Stimulated activated CD8-positive, alpha-beta memory T cell treated with anti-CD3 and anti-CD28 coated beads, Interleukin-4, amount 100 ng/mL, for 24 hours (primary cell): ENCODE measurements around the gene RPL37A.

Source experiments
- DNase-seq: peaks from one replicate; pipeline ENCODE4 v3.0.0-alpha.2; 2020; ENCODE audit warnings: low read depth

RPL37A gene

DNA sequence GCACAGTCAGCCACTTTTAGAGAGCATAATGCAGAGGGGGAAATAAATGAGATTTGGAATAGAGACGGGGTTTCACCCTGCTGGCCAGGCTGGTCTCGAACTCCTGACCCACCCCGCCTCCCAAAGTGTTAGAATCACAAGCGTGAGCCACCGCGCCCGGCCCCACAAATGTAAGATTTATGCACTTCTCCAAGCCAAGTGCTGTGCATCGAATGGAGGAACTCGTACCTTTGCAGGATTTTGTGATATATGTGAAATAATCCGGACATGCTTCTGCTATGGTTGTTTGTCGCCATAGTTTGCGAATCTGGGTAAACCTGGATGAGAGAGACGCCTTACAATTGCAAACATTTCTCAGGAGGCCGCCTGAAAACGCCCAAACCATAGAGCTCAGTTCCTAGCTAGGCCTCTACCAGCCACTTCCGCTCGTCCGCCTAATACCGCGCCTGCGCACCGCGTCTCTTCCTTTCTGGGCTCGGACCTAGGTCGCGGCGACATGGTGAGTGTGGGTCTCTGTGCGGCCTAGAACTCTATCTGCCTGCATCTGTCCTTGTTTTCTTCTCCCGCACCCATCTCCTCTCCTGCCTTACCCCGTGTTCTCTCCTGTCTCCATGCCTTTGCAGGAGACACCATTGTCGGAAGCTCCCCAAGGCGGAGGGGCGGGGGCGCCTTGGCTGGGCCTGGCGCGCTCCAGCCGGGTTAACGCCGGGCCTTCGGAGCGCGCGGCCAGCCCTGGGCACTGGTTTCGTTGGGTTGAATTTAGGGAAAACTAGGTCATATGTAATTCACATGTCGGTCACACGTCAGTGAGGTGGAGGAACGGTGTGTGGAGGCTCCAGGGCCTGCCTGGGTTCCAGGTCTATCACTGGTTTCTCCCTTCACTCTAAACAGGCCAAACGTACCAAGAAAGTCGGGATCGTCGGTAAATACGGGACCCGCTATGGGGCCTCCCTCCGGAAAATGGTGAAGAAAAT is at the start of gene RPL37A:
RPL37A (plus strand) TSS at position 466 of the 974 bp plus-strand sequence; CDS start at position 497, 31 bp downstream.
- DNase-seq: peak; percentile 82

DNA sequence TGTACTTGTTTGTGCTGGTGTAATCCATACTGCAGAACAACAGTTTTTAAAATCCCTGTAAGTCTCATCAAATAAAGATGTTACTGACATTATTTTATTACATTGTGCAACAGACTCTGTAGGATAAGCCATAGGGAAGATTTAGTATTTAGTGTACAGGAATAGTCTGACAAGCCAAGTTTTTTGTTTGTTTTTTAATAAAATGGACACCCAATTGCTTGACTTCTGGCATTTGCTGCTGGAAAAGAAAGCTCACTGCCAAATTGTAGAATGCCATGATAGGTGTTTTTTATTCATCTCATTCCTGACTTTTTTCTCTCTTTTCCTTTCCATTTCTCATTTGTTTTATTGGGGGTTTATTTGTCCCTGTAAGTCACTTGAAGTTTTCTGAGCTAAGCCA is 48.3 kb upstream of the RPL37A start:
- DNase-seq: no peak

DNA sequence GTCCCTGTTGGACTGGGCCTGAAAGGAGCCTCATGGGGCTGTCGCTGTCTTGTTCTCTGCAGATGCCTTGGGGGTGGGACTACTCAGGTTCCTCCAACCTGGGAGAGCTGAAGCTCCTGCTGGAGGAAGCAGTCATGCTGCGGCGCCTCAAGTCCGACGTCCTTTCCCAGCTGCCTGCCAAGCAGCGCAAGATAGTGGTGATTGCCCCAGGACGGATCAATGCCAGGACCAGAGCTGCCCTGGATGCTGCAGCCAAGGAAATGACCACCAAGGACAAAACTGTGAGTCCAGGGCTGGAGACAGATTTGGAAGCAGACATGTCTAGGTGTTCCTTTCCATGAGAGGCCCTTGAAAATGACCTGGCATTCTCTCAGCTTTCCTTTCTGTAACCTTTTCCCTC is 47.9 kb upstream of the RPL37A start:
- DNase-seq: no peak

DNA sequence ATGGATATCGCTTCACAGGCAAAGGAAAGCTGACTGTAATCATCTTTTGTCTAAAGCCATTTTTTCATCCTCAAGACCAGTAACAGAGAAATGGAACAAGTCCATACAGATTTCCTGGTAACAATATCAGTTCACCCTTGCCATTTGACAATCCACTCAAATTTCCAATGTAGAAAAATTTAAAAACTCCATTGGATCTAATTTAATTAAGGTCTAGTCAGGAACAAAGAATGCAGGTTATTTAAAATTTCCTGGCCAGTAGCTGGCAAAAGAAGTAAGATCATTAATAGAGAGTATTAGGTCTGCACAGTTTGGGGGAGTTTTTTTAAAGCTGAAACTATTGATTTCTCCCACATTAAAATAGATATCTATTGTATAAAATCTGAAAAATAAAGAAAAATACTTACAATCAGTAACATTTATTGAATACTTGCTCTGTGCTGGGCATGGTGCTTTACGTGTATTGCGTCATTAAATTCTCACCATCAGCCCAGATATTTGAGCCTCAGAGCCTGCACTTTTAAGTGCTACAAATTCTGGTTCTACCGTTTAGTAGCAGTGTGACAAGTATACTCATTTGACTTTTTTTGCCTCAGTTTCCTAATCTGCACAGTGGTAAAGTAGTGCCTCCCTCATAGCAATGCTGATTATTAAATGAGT is 44.6 kb upstream of the RPL37A start:
- no peak for DNase-seq

DNA sequence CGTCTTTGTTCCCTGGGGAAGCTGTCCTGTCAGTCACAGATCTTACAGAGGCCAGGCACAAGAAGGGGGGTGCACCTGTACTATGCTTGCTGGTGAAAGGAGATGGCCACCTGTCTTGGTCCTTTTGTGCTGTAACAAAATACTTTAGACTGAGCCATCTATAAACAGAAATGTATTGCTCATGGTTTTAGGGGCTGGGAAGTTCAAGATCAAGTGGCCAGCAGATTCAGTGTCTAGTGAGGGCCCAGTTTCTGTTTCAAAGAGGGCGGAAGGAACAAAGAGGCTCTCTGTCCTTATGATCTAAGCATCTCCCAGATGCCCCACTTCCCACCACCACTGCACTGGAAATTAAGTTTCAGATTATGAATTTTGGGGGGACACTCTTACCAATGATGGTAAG is 35.5 kb upstream of the RPL37A start:
- DNase-seq: no peak

DNA sequence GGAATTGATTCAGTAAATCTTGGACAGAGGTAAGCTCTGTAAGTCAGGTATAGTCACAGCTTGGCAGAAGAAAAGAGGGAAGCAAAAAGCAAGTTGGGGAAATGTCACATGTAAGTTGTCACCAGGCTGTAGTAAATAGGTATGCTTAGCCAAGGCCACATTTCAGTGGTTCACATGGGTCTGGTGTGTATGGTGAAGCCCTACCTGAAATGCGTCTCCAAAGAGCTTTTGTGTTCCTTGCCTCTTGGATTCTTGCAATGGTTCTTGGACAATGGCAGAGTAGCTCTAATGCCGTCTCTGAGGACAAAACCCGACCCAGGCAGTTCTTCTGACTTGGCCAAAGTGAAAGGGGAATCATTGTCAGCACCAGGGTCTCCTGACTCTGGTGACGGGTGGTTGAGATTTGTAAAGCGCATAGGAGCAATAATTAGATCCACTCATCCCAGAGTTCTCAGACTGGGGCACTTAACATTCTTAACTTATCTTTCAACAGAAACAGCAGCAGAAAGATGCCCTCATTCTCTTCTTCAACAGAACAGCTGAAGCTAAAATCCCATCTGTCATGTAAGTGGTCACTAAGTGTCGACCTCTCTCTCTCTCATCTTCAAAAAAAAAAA is 34.4 kb upstream of the RPL37A start:
- DNase-seq: no peak

DNA sequence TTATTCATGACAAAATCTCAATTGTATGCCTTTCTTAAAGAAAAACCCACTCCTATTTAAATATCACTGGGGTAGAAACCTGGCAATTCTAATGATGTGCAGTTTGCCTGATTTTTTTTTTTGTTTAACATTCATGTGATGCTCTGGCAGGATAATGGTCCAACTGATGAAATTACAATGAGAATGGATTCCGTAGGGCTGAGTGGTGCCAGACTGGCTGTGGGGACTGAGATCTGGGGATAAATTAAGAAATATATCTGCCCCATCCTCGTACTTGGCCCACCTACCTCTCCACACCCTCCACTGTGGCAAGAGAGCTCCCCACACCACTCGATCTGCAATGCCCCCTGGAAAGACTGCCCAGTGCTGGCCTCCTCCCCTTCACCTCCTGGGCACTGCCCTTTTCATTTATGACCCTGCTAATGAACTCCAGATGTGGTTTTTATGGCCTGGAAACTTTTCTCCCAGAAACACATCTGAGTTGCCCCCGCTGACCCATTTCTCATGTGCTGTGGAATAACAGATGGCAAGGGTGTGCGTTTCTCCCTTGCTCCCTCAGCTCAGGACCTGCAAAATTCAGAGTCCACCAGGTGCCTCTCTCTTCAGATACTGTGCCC is 33.0 kb upstream of the RPL37A start:
- DNase-seq: no peak

DNA sequence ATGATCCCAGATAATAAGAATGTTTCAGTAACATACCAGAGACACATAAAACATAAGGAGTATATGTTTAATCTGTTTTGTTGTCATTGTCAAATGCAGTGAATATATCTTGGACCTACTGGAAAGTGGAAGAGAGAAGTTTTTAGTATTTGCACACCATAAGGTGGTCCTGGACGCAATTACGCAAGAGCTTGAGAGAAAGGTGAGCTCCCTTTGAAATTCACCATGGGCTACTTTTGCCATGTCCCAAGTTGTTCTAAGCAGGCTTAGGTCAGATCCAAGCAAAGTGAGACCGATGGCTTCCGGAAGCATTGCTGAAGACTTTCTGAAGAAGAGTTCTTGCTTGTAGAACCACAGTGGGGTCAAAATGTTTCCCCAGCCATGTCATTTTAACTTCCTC is 30.8 kb upstream of the RPL37A start:
- no peak for DNase-seq

DNA sequence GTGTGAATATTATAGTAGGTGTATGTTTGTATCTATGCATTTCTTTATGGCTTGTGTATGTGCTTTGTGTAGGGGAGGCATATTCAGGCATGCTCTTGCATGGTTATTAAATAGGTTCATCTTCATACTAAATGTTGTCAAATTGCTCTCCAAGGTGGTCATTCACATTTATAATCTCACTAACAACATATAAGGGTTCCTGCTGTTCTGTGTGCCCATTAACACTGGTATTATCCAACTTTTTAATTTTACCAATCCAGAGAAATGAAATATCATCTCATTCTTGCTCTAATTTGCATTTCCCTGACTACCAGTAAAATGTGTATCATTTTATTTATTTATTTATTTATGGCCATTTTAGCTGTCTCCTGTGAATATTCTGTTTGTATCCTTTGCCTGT is 29.0 kb upstream of the RPL37A start:
- no peak for DNase-seq

DNA sequence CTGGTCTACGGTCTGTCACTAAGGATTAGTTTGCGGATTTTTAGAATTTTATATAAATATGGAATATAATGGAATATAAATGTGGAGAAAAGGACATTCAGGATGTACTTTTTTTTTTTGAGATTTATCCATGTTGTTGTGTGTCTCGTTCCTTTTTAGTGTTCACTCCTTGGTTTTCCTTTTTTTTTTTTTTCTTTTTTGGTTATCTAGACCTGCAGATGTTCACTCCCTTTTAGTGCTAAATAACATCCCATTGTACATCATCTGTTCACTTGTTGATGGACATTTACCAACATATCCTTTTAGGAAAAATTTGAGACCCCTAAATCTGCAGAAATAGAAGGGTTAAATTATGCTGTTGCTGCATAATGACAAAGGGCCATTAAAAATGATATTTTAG is 25.5 kb upstream of the RPL37A start:
- DNase-seq: no peak

DNA sequence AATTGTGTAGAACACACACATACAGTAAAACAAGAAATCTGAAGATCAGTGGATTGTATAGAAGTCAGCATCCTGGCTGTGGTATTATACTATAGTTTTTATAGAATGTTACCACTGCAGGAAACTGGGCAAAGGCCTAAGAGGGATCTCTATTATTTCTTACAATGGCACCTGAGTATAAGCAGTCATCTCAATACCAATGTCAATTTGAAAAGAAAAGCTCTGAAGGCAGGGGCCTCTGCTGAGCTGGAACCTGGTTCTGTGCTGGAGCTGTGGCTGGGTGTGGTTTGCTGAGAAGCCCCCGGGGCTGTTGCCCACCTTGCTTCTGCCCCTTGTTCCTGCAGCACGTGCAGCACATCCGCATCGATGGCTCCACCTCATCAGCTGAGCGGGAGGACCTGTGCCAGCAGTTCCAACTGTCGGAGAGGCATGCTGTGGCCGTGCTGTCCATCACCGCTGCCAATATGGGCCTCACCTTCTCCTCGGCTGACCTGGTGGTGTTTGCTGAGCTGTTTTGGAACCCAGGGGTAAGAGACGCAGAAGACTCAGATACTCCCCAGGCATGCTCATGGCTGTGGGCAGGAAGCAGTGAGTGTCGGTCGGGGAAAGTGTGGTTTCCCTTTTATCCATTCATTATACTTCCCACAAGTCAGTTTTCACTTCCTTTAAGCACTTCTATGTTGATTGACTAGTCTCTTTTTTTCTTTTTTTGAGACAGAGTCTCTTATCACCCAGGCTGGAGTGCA is 23.5 kb upstream of the RPL37A start:
- no peak for DNase-seq

DNA sequence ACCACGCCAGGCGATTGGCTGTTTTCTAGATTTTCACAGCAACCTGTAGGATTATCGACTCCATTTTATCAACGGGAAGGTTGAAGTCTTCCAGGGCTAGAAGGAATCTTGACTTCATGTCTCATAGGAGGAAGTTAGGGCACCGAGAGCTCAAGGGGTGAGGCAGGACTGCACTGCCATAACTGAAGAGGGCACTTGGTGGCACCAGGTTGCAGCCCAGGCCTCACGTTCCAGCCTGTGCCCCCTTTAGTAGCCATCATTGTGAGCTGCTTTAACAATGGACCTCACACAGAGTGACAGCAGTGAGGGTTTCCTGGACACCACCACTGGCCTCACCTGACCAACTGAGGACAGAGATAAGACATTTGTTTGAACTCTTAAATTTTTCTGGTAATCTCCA is 22.9 kb upstream of the RPL37A start:
- DNase-seq: no peak

DNA sequence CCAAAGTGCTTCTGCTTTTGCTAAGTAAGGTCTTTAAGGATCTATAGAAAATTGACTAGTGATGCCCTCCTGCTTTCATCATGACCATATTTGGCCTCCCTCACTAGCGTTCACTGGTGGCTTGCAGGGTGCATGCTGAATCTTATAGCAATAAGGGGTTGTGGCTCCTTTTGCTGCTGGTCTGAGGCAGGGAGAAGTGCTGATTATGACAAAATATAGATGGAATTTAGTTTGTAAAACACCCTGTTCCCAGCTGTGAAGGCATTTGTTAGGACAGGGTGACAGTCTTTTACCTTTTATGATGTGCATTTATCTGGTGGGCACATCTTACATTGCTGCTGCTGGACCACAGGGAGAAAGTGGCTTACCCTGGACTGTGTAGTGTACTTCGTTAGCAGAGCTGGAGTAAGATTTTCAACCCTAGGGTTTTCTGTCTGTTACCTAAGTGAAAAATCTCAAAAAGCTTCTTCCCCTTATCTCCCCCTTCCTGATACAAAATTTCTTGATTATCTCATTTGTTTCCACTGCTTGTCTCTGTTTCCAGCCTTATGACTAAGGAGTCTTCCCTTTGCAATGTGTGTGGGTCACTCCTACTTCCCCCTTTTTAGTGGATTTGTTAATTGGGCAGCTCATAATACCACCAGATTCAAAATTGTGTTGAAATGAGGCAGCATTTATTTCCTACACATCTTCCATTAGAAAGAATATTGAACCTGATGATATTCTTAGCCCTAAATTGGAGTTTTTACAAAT is 21.2 kb upstream of the RPL37A start:
- no peak for DNase-seq

DNA sequence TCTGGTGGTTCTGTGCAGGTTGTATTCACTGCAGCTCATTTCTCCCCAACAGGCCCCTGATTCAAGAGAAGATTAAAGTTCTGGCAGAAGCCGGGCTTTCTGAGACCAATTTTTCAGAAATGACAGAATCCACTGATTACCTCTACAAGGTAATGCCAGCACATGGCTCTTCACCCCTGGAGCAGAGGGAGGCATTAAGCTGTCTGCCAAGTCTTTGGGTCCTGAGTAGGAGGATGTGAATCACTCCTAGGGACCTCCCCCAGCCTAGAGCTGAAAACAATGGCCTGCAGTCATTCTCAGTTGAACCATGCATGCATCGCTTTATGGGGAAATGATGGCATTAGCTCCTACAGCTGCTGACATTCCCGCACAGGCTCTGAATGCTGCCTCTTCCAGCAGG is 20.5 kb upstream of the RPL37A start:
- no peak for DNase-seq

DNA sequence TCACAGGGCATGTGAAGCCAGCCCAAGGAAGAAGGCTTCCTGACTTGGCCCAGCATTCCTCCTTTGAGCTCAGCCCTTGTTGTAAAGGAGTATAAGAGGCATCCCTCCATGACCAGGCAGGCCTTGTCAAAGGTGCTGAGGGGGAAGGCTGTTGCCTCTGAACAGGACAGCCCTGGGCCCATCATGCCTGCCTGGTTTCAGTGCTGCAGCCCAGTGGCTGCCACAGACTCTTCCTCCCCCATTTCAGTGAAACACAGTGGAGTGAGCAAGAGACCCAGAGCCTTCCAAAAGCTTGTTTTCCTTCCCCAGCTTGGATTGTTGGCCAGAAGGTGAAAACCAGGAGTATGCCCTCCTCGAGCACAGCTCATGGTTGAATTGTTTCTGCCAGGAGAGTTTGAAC is 19.9 kb upstream of the RPL37A start:
- no peak for DNase-seq

DNA sequence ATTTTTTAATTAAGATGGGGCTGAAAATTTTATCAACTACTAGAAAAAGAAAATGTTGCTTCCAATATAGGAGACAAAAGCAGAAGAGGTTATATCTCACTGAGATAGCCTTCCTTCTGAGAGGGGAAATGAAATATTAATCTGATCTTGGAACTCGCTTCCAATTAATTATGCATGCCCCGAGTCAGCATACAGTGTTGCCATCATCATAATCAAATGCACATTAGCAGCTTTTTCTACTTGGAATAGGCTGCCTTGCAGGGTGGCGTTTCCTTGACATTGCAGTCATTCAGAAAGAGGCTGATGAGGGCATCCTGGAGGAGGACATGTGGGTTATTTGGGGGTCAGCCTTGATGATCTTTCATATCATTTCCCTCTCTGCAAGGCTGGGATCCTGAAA is 18.4 kb upstream of the RPL37A start:
- DNase-seq: no peak

DNA sequence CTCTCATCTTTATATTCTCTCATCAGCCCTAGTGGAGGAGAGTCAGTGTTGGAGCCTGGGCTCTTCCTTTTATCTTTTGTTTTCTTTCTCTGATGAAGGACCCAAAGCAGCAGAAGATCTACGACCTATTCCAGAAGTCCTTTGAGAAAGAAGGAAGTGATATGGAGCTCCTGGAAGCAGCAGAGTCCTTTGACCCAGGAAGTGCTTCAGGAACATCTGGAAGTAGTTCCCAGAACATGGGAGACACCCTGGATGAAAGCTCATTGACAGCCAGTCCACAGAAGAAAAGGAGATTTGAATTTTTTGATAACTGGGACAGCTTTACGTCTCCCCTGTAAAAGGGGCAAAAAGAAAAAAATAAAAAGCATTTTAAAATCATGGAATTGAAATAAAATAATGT is 16.0 kb upstream of the RPL37A start:
- DNase-seq: no peak

DNA sequence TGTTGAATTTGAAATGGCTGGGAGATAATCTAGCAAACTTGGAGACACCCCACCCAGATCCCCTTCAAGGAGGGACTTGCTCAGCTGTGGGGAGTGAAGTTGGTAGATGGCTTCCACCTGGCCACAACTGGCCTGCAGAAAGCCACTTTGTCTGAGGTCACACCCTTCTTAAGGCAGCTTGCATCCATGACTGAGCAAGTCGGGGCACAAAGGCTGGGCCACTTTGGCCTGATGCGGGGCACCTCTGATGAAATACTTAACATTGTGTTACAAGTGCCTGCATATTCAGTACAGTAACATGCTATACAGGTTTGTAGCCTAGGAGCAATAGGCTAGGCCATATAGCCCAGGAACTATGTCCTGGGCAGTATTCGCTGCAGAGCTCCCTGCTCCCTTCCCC is 13.4 kb upstream of the RPL37A start:
- no peak for DNase-seq

DNA sequence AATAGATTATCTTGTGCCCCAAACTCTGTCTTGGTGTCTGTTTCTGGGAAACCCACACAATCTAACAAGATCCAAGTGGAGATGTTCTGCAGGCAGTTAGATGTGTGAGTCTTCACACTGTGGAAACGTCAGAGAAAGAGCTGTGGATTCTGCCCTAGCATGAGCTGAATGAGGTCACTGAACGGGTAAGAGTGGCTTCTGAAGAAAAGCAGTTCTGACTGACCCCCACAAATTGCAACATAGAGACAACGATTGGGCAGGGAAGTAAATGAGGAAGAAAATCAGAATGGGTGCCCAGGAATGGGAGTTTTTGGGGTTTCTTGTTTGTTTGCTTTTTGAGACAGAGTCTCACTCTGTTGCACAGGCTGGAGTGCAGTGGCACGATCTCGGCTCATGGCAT is 12.9 kb upstream of the RPL37A start:
- no peak for DNase-seq

DNA sequence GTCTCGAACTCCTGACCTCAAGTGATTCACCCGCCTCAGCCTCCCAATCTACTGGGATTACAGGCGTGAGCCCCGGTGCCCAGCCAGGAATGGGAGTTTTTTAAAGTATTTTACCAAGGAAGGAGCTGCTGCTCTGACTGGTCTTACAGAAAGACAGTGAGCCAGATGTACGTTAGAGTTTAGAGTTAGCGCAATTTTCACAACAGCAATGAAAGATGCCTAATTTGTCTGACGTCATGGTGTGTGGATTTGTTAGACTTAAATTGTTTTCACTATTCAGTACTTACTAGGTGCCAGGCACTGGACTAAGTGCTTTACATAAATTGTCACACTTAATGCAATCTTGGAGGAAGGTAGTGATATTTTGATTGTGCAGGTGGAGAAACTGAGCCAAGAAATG is 12.4 kb upstream of the RPL37A start:
- no peak for DNase-seq

DNA sequence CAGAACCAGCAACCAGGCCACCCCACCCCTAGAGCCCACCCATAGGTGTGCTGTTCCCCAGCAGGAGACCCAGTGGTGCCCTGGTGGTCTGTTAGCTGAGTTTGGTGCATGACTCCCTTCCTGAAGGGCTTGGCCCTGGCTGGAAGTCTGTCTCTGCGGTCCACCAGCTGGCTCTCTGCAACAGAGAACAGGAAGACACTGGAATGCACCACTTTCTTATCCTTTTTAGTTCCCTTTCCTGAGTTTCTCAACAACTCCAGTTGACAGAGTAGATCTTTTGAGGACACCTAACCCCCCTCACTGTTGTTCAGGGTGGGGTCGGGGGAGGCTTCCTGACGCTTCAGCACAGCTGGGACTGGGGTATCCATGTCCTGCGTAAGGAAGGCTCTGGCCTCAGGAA is 11.9 kb upstream of the RPL37A start:
- no peak for DNase-seq
